DOHH2 (cell line): ENCODE measurements around the gene RHCE.

ENCODE experiments used
- CTCF ChIP-seq: fragments of 200-600 bp; sonication (generic); IDR thresholded peaks from one replicate; pipeline ENCODE4 v1.5.1; 2014; ENCODE audit warnings: antibody characterized with exemption, mild to moderate bottlenecking, low read depth, low read length; ENCODE audit not compliant: poor library complexity, severe bottlenecking
- EZH2phosphoT487 ChIP-seq: fragments of 200-600 bp; sonication (generic); IDR thresholded peaks from 2 replicates; pipeline ENCODE4 v1.6.1; 2017; ENCODE audit warnings: borderline replicate concordance, mild to moderate bottlenecking, antibody characterized with exemption, low read length, moderate library complexity, mixed read lengths

DNA sequence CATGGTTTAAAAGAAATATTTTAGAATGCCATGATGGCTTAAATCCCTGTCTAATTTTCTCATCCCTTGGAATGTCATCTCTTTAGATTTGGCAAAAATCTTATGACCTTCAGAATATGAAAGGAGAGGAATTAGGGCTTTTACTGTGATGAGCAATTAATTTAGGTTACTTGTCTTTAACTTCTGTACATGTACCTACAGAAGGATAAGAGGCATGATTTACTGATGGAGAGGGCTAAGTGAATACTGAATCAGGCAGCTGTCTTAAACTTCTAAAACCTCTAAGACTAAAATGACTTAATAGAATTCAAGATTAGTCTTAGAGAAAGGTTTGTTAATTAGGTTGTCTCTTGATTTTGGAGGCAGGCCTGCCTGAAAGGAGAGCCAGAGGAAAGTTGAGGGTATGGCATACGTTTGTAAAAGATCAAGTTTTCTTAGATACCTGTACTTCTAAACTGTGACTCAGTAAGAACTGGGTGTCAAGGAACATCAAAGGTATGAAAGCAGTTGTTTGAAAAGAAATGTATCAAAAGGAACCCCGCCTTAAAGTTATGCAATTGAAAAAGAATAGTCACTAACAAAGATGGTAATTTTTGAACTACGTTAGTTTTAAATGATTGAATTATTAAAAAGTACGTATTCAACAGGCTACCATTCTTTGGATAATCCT is 22.5 kb upstream of the RHCE start:
- no peak for TF ChIP-seq CTCF
- no peak for TF ChIP-seq EZH2phosphoT487
